Measurements from ENCODE around the gene CDC25C. TPM values are rescaled to one million over a fixed set of nuclear protein-coding genes. Genes with fewer than 3 reads are reported as not detected.

CDC25C gene
- total and polyA plus RNA-seq, 9 of the 15 experiments (the other 6 are each of a cell fraction or from before 2014, with no cell fraction given) = 19.1 to 63.7 (median 31.9) TPM

- POLR2A ChIA-PET = no interaction called here
- H3K4me1 ChIP-seq (replicated peaks in 1 of 2; ENCODE audit: control insufficient read depth in 2 of 2, insufficient read depth in 2 of 2, low read length in 2 of 2) = peaks cover 3 to 14% of the 10 kb centered on the region in 2 experiments; a peak in 3 of 5 replicates
- TF ChIP-seq ARID1B (IDR thresholded peaks at IDR 0.05) = peak; percentile 58
- TF ChIP-seq HMBOX1 (IDR thresholded peaks at IDR 0.05) = no peak
- TF ChIP-seq ZBTB5 (IDR thresholded peaks at IDR 0.05) = no peak
- no peak for TF ChIP-seq ZBTB26 (CRISPR knock-in tag; IDR thresholded peaks at IDR 0.05)
- no peak for TF ChIP-seq ZNF740 (CRISPR knock-in tag; IDR thresholded peaks at IDR 0.05)
- no peak for TF ChIP-seq ZNF740 (tag; IDR thresholded peaks at IDR 0.05)
- TF ChIP-seq TCF3 (CRISPR knock-in tag; IDR thresholded peaks at IDR 0.05) = peak; percentile 35
- peak; percentile 37; the same call in 1 of the 2 replicates for TF ChIP-seq CBFA2T3 (IDR thresholded peaks at IDR 0.05)
- no peak for TF ChIP-seq HNRNPUL1 (IDR thresholded peaks at IDR 0.05; ENCODE audit: low read length)
- TF ChIP-seq RBM39 (optimal IDR thresholded peaks at IDR 0.05; ENCODE audit: low read depth, low read length) = no peak
- H3K9me1 ChIP-seq (ENCODE audit: control insufficient read depth, insufficient read depth, low read length) = no peaks in the 10 kb centered on the region
- H2AFZ ChIP-seq (ENCODE audit: low read depth, low read length) = no peak overlapping the region
- DNase-seq (ENCODE audit: extremely low read depth in 1 of 4, low spot score in 3 of 4) = no peak
- H3K4me2 ChIP-seq (ENCODE audit: insufficient read depth, low read length) = no peak overlapping the region; the same call in 1 of the 2 replicates
- 2% methylated on average over 3 of the region's 3 CpGs for WGBS (ENCODE audit: insufficient coverage, low coverage, missing lambda C conversion rate)
- H3K9ac ChIP-seq (ENCODE audit: insufficient read depth in 1 of 2, low read depth in 2 of 2, low read length in 2 of 2) = peak overlapping the region in 1 of 2 experiments; percentile 11; a peak in 2 of 4 replicates
- H3K4me3 ChIP-seq = no peak overlapping the region
- CTCF ChIA-PET (ENCODE audit: low intra/inter-chr PET ratio) = interaction anchor here (0.7 kb wide), 1 partner anchor 10 kb away, joined by 3 read pairs; no protein-coding TSS in a partner anchor
- H4K20me1 ChIP-seq (replicated peaks; ENCODE audit: control insufficient read depth, insufficient read depth, low read length) = peaks cover 19% of the 10 kb centered on the region
- peaks cover 10% of the 10 kb centered on the region; the same call in 1 of the 3 replicates for H3K36me3 ChIP-seq (ENCODE audit: control insufficient read depth, insufficient read depth, low read length)
- intact Hi-C loops (cut with micrococcal nuclease) (no loop called here), in situ Hi-C loops (cut with MboI) (no loop called here)
- H3K27me3 ChIP-seq (ENCODE audit: control insufficient read depth in 2 of 2, insufficient read depth in 2 of 2, low read length in 2 of 2) = no peaks in the 10 kb centered on the region
- H3K27ac ChIP-seq (ENCODE audit: extremely low read depth, low read depth, low read length) = peak overlapping the region; percentile 17; the same call in 1 of the 3 replicates
- H3K9me3 ChIP-seq (replicated peaks; ENCODE audit: control insufficient read depth, insufficient read depth, low read depth, low read length) = no peaks in the 10 kb centered on the region
- H3K79me2 ChIP-seq (ENCODE audit: control insufficient read depth, insufficient read depth, low read length) = peaks cover 94% of the 10 kb centered on the region
- no TSS peak for BruUV-seq (replicated peaks)
- peak; percentile 31; the same call in 2 of the 3 replicates for ATAC-seq
- no peak for FAIRE-seq
Observed at GRCh38 chr5:138359621-138360020, 28.0 kb upstream of the CDC25C start.

Measured in K562 (cell line).